GM18511 (cell line): Measurements from ENCODE around the gene ADD3.

Experiments used
- ATAC-seq: cut with Tn5 transposase; IDR thresholded peaks from one replicate; pipeline ENCODE4 v1.9.1; 2021; ENCODE audit warnings: mild to moderate bottlenecking, moderate library complexity; ENCODE audit not compliant: unreplicated experiment

The ADD3 gene

GRCh38 chr10:110058212-110058611 lies 50.4 kb downstream of the ADD3 start:
- peak; percentile 64 for ATAC-seq

- ATAC-seq, result peak; percentile 61
Observed at GRCh38 chr10:110059925-110060324, 52.1 kb downstream of the ADD3 start.

GRCh38 chr10:110061687-110062086 lies 53.9 kb downstream of the ADD3 start:
- no peak for ATAC-seq

- ATAC-seq, result no peak
Observed at GRCh38 chr10:110065269-110065668, 57.5 kb downstream of the ADD3 start.

GRCh38 chr10:110067960-110068770 lies 60.4 kb downstream of the ADD3 start:
- ATAC-seq, result peak; percentile 62

- no peak for ATAC-seq
Observed at GRCh38 chr10:110068780-110069179, 61.0 kb downstream of the ADD3 start.

- ATAC-seq, result peak; percentile 71
Observed at GRCh38 chr10:110069502-110069982, 61.8 kb downstream of the ADD3 start.

GRCh38 chr10:110073896-110074295 lies 66.1 kb downstream of the ADD3 start:
- no peak for ATAC-seq

GRCh38 chr10:110074298-110074697 lies 66.5 kb downstream of the ADD3 start:
- ATAC-seq, result no peak

GRCh38 chr10:110074758-110075671 lies 67.2 kb downstream of the ADD3 start:
- ATAC-seq, result no peak

- ATAC-seq, result no peak
Observed at GRCh38 chr10:110075686-110076085, 67.9 kb downstream of the ADD3 start.

- peak; percentile 81 for ATAC-seq
Observed at GRCh38 chr10:110076559-110077318, 69.0 kb downstream of the ADD3 start.

- ATAC-seq, result peak; percentile 27
Observed at GRCh38 chr10:110077436-110078130, 69.8 kb downstream of the ADD3 start.

- no peak for ATAC-seq
Observed at GRCh38 chr10:110078317-110078716, 70.5 kb downstream of the ADD3 start.

GRCh38 chr10:110081911-110082310 lies 74.1 kb downstream of the ADD3 start:
- no peak for ATAC-seq

GRCh38 chr10:110083884-110084283 lies 76.1 kb downstream of the ADD3 start:
- no peak for ATAC-seq

- no peak for ATAC-seq
Observed at GRCh38 chr10:110087682-110088081, 79.9 kb downstream of the ADD3 start.

GRCh38 chr10:110088367-110089104 lies 80.8 kb downstream of the ADD3 start:
- ATAC-seq, result no peak

- ATAC-seq, result no peak
Observed at GRCh38 chr10:110091830-110092229, 84.0 kb downstream of the ADD3 start.

GRCh38 chr10:110093722-110094121 lies 85.9 kb downstream of the ADD3 start:
- peak; percentile 63 for ATAC-seq
